ENCODE measurements around the gene MTIF2. TPM values are rescaled to one million over a fixed set of nuclear protein-coding genes. Genes with fewer than 3 reads are reported as not detected.
A peak's percentile ranks its signal among the peaks of the same experiment; 100 is the strongest.
"Not testable (repeated sequence)": the region's sequence is repeated elsewhere in the genome, so short reads cannot be mapped to it uniquely, and the experiment has no call there.

MTIF2 gene
- polyA plus RNA-seq, 4 donors, result 20.0 to 36.2 (median 33.1) TPM

DNA sequence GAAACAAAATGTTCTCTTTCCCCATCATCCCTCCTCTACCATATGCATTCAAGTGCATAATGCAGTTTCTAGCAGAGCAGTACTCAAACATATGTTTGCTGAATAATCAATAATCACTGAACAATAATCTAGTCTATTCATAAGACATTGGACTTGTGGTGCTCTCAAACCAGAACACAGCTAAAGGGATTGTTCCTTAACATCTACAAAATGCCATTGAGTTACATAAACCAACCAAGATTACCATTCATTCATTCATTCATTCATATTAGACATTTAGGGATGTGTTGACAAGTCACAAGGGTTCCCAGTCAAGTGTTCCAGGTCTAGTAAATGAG lies 40.8 kb downstream of the MTIF2 start:
- H3K27ac ChIP-seq (ENCODE audit: low read depth in 1 of 3, low read length in 2 of 3), result peak overlapping the region in 1 of 3 donors; percentile 61
- FAIRE-seq, result no peak
- H3K9me3 ChIP-seq (ENCODE audit: control insufficient read depth in 2 of 2, insufficient read depth in 1 of 2, low read depth in 1 of 2, low read length in 1 of 2), result no peaks in the 10 kb centered on the region
- H3K4me3 ChIP-seq (ENCODE audit: low read depth in 1 of 3, low read length in 3 of 3), result no peak overlapping the region
- peaks cover 0 to 5% (median 3%) of the 10 kb centered on the region in 3 donors for H3K4me1 ChIP-seq (ENCODE audit: control insufficient read depth in 3 of 3, insufficient read depth in 2 of 3, low read depth in 1 of 3, low read length in 2 of 3)
- DNase-seq, result no peak
- H3K27me3 ChIP-seq (ENCODE audit: control insufficient read depth in 3 of 3, insufficient read depth in 3 of 3, low read length in 3 of 3), result no peaks in the 10 kb centered on the region
- peaks cover 0 to 14% (median 0%) of the 10 kb centered on the region in 3 donors for H3K36me3 ChIP-seq (ENCODE audit: control insufficient read depth in 3 of 3, insufficient read depth in 2 of 3, low read depth in 1 of 3, low read length in 3 of 3)

DNA sequence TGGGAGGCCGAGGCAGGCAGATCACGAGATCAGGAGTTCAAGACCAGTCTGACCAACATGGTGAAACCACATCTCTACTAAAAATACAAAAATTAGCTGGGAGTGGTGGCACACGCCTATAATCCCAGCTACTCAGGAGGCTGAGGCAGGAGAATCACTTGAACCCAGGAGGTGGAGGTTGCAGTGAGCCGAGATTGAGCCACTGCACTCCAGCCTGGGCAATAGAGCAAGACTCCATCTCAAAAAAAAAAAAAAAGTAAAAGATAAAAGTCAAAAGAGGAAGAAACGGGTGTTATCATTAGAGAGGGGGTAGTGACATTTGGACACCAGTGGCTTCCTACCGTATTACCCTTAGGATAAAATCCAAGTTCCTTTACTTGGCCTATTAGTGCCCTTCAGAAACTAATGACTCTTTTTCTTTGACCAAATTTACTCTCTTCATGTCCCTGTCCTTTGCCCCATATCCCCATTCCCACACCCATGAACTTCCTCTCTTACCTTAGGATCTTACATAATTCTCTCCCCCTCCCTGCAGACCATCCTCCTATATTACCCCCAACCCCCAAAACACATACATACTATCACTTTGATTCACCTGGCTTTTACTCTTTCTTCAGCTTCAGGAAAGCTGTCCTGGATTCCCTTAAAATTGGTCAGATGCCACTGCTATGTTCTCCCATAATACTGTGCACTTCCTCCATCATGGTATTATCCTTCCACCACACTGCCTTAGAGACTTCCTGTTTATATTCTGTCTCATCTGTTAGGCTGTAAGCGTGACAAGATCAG lies 41.4 kb downstream of the MTIF2 start:
- peak in 1 of 2 donors; percentile 24 for DNase-seq
- Histone ChIP-seq H3K36me3 (ENCODE audit: control insufficient read depth in 3 of 3, insufficient read depth in 2 of 3, low read depth in 1 of 3, low read length in 3 of 3) (peaks cover 0 to 14% (median 0%) of the 10 kb centered on the region in 3 donors), H3K27ac (ENCODE audit: low read depth in 1 of 3, low read length in 2 of 3) (peak overlapping the region in 1 of 3 donors; percentile 33)
- not testable (repeated sequence) for FAIRE-seq; H3K4me1 ChIP-seq (ENCODE audit: control insufficient read depth in 3 of 3, insufficient read depth in 2 of 3, low read depth in 1 of 3, low read length in 2 of 3); H3K9me3 ChIP-seq (ENCODE audit: control insufficient read depth in 2 of 2, insufficient read depth in 1 of 2, low read depth in 1 of 2, low read length in 1 of 2); H3K4me3 ChIP-seq (ENCODE audit: low read depth in 1 of 3, low read length in 3 of 3); H3K27me3 ChIP-seq (ENCODE audit: control insufficient read depth in 3 of 3, insufficient read depth in 3 of 3, low read length in 3 of 3)
- WGBS, 3 donors, result 74 to 82% (median 78%) methylated on average over 6 to 7 of the region's 7 CpGs

DNA sequence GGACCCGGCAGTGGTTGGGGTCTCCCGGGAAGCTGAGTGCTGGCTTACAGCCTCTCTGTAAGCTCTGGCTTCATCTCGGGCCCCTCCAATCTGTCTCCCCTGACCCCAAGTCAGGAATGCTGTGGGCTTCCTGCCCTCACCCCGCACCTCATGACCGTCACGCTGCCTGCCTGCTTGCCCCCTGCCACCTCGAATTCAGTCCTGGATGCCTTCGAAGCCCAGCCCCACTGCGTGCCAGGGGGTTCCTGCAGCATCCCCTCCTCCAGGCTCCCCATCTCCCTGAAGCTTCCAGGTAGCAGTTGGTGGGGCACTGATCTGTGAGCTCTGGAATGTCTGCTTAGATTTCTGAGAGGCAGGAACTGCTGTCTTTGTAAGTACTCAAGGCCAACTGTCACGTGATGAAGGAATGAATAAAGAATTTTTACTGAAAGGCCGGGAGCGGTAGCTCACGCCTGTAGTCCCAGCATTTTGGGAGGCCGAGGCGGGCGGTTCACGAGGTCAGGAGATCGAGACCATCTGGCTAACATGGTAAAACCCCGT lies 43.5 kb downstream of the MTIF2 start:
- Histone ChIP-seq H3K4me3 (ENCODE audit: low read depth in 1 of 3, low read length in 3 of 3) (no peak overlapping the region), H3K4me1 (ENCODE audit: control insufficient read depth in 3 of 3, insufficient read depth in 2 of 3, low read depth in 1 of 3, low read length in 2 of 3) (peaks cover 3 to 4% (median 4%) of the 10 kb centered on the region in 3 donors), H3K9me3 (ENCODE audit: control insufficient read depth in 2 of 2, insufficient read depth in 1 of 2, low read depth in 1 of 2, low read length in 1 of 2) (no peaks in the 10 kb centered on the region), H3K36me3 (ENCODE audit: control insufficient read depth in 3 of 3, insufficient read depth in 2 of 3, low read depth in 1 of 3, low read length in 3 of 3) (peaks cover 0 to 14% (median 0%) of the 10 kb centered on the region in 3 donors), H3K27me3 (ENCODE audit: control insufficient read depth in 3 of 3, insufficient read depth in 3 of 3, low read length in 3 of 3) (no peaks in the 10 kb centered on the region), H3K27ac (ENCODE audit: low read depth in 1 of 3, low read length in 2 of 3) (no peak overlapping the region)
- FAIRE-seq, result no peak
- DNase-seq, result no peak
- 83 to 91% (median 90%) methylated on average over 19 of the region's 19 CpGs for WGBS, 3 donors

DNA sequence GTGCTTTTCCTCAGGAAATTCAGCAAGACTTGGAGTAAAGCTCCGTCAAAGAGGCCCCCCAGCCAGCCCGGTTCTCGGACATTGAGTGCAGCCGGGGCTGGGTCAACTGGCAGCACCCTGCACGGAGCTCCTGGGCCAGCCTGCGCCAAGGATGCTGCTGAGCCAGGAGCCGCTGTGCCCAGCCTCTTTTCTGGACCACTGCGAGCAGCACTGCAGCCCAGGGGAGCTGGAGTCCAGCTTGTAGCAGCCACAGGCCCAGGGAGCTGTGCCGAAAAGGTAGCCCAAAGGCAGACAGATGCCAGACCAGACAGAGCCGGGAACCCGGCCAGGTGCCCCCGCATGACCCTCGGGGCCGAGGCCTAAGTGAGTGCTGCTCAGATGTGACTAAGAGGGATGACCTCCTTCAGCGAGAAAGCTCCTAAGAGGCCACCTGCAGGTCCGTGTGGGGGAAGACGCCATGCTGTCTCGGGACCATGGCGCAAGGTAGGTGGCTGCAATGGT lies 44.2 kb downstream of the MTIF2 start:
- 82 to 87% (median 85%) methylated on average over 16 to 19 of the region's 19 CpGs for WGBS, 3 donors
- Histone ChIP-seq H3K36me3 (ENCODE audit: control insufficient read depth in 3 of 3, insufficient read depth in 2 of 3, low read depth in 1 of 3, low read length in 3 of 3) (peaks cover 0 to 14% (median 0%) of the 10 kb centered on the region in 3 donors), H3K4me1 (ENCODE audit: control insufficient read depth in 3 of 3, insufficient read depth in 2 of 3, low read depth in 1 of 3, low read length in 2 of 3) (peaks cover 3 to 4% (median 3%) of the 10 kb centered on the region in 3 donors), H3K4me3 (ENCODE audit: low read depth in 1 of 3, low read length in 3 of 3) (no peak overlapping the region), H3K27ac (ENCODE audit: low read depth in 1 of 3, low read length in 2 of 3) (no peak overlapping the region), H3K9me3 (ENCODE audit: control insufficient read depth in 2 of 2, insufficient read depth in 1 of 2, low read depth in 1 of 2, low read length in 1 of 2) (no peaks in the 10 kb centered on the region), H3K27me3 (ENCODE audit: control insufficient read depth in 3 of 3, insufficient read depth in 3 of 3, low read length in 3 of 3) (no peaks in the 10 kb centered on the region)
- DNase-seq (no peak), FAIRE-seq (no peak)

DNA sequence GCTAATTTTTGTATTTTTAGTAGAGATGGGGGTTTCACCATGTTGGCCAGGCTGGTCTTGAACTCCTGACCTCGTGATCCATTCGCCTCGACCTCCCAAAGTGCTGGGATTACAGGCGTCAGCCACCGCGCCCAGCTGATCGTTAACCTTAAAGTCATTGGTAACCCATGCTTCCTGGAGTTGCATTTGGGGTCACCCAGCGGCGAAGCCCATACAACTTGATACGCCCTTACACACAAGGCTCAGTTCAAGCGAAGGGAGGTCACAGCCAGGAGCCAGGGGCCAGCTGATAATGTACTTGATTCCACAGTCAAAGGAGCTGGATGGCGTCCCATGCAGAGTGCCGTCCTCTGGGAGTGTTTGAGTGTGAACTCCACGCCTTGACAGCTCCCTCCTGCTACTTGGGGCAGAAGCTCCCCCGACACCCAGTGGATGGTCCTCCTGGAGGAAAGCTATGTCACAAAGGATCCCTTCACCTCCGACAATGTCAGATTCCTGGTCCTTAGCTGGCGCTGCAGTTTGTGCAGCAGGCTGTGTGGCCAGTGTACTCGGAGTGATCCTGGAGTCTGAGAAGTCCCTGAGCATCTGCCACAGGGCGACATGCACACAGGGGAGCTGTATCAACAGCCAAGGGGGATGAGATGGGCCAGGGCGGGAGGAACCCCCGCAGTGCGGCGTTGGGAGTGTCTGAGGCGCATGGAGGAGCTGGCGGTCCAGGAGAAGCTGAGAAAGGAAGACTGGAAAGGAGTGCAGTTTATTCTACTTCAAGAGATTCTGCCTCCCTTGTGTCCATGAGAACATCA lies 44.9 kb downstream of the MTIF2 start:
- DNase-seq (peak in 1 of 2 donors; percentile 15), FAIRE-seq (no peak)
- H3K4me1 ChIP-seq (ENCODE audit: control insufficient read depth in 3 of 3, insufficient read depth in 2 of 3, low read depth in 1 of 3, low read length in 2 of 3), result peaks cover 0 to 4% (median 3%) of the 10 kb centered on the region in 3 donors
- H3K9me3 ChIP-seq (ENCODE audit: control insufficient read depth in 2 of 2, insufficient read depth in 1 of 2, low read depth in 1 of 2, low read length in 1 of 2), result no peaks in the 10 kb centered on the region
- peak overlapping the region in 2 of 3 donors; percentile 59 to 90 for H3K4me3 ChIP-seq (ENCODE audit: low read depth in 1 of 3, low read length in 3 of 3)
- H3K27ac ChIP-seq (ENCODE audit: low read depth in 1 of 3, low read length in 2 of 3), result peak overlapping the region in 1 of 3 donors; percentile 99
- H3K27me3 ChIP-seq (ENCODE audit: control insufficient read depth in 3 of 3, insufficient read depth in 3 of 3, low read length in 3 of 3), result no peaks in the 10 kb centered on the region
- 82 to 85% (median 84%) methylated on average over 25 of the region's 25 CpGs for whole genome bisulfite sequencing, 3 donors
- H3K36me3 ChIP-seq (ENCODE audit: control insufficient read depth in 3 of 3, insufficient read depth in 2 of 3, low read depth in 1 of 3, low read length in 3 of 3), result peaks cover 0 to 14% (median 0%) of the 10 kb centered on the region in 3 donors

DNA sequence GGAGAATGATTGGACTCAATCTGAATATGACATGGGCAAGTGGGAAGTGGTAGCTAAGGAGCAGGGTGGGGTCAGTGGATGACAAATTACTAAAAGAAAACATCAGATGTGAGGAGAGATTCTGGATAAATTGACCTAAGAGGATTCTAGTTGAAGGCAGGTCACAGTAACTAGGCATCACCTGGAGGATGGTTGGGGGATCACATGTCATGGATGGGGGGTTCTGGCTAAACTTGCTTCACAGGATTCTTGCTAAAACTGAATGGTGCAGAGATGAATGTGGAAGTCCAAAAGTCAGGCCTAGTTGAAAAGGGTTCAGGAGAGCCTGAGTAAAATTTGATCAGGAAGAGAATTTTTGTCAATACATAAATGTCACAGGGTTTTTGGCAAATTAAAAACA lies 55.2 kb downstream of the MTIF2 start:
- no peak for DNase-seq
- FAIRE-seq, result no peak
- Histone ChIP-seq H3K27ac (ENCODE audit: low read depth in 1 of 3, low read length in 2 of 3) (no peak overlapping the region), H3K9me3 (ENCODE audit: control insufficient read depth in 2 of 2, insufficient read depth in 1 of 2, low read depth in 1 of 2, low read length in 1 of 2) (no peaks in the 10 kb centered on the region), H3K36me3 (ENCODE audit: control insufficient read depth in 3 of 3, insufficient read depth in 2 of 3, low read depth in 1 of 3, low read length in 3 of 3) (peaks cover 0 to 3% (median 0%) of the 10 kb centered on the region in 3 donors), H3K27me3 (ENCODE audit: control insufficient read depth in 3 of 3, insufficient read depth in 3 of 3, low read length in 3 of 3) (no peaks in the 10 kb centered on the region), H3K4me3 (ENCODE audit: low read depth in 1 of 3, low read length in 3 of 3) (no peak overlapping the region), H3K4me1 (ENCODE audit: control insufficient read depth in 3 of 3, insufficient read depth in 2 of 3, low read depth in 1 of 3, low read length in 2 of 3) (no peaks in the 10 kb centered on the region)

DNA sequence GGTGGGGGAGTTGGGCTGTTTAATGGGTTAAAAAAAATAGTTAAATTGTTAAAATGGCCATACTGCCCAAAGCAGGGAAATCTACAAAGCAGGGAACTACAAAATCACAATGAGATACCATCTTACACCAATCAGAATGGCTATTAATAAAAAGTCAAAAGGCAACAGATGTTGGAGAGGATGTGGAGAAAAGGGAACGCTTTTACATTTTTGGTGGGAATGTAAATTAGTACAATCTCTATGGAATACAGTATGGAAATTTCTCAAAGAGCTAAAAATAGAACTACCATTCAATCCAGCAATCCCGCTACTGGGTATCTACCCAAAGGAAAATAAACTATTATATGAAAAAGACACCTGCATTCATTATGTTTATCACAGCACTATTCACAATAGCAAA lies 64.1 kb downstream of the MTIF2 start:
- H3K4me1 ChIP-seq (ENCODE audit: control insufficient read depth in 3 of 3, insufficient read depth in 2 of 3, low read depth in 1 of 3, low read length in 2 of 3), result no peaks in the 10 kb centered on the region
- 95 to 100% (median 97%) methylated on average over 2 of the region's 2 CpGs for WGBS, 3 donors
- H3K9me3 ChIP-seq (ENCODE audit: control insufficient read depth in 2 of 2, insufficient read depth in 1 of 2, low read depth in 1 of 2, low read length in 1 of 2), result peaks cover 0 to 8% of the 10 kb centered on the region in 2 donors
- no peak for FAIRE-seq
- no peaks in the 10 kb centered on the region for H3K27me3 ChIP-seq (ENCODE audit: control insufficient read depth in 3 of 3, insufficient read depth in 3 of 3, low read length in 3 of 3)
- no peak overlapping the region for H3K27ac ChIP-seq (ENCODE audit: low read depth in 1 of 3, low read length in 2 of 3)
- no peak for DNase-seq
- H3K4me3 ChIP-seq (ENCODE audit: low read depth in 1 of 3, low read length in 3 of 3), result no peak overlapping the region
- H3K36me3 ChIP-seq (ENCODE audit: control insufficient read depth in 3 of 3, insufficient read depth in 2 of 3, low read depth in 1 of 3, low read length in 3 of 3), result peaks cover 0 to 4% (median 0%) of the 10 kb centered on the region in 3 donors

DNA sequence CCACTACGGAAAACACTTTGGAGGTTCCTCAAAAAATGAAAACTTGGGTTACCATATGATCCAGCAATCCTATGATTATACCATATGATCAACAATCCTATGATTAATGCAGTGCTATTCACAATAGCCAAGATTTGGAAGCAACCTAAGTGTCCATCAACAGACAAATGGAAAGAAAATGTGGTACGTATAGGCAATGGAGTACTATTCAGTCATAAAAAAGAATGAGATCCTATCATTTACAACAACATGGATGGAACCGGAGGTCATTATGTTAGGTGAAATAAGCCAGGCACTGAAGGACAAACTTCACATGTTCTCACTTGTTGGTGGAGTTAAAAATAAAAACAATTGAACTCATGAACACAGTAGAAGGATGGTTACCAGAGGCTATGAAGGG lies 64.5 kb downstream of the MTIF2 start:
- H3K36me3 ChIP-seq (ENCODE audit: control insufficient read depth in 3 of 3, insufficient read depth in 2 of 3, low read depth in 1 of 3, low read length in 3 of 3), result peaks cover 0 to 4% (median 0%) of the 10 kb centered on the region in 3 donors
- H3K4me1 ChIP-seq (ENCODE audit: control insufficient read depth in 3 of 3, insufficient read depth in 2 of 3, low read depth in 1 of 3, low read length in 2 of 3), result no peaks in the 10 kb centered on the region
- DNase-seq (no peak), FAIRE-seq (no peak)
- WGBS, 3 donors, result 96 to 99% (median 99%) methylated on average over 3 of the region's 3 CpGs
- H3K4me3 ChIP-seq (ENCODE audit: low read depth in 1 of 3, low read length in 3 of 3), result no peak overlapping the region
- peaks cover 0 to 11% of the 10 kb centered on the region in 2 donors for H3K9me3 ChIP-seq (ENCODE audit: control insufficient read depth in 2 of 2, insufficient read depth in 1 of 2, low read depth in 1 of 2, low read length in 1 of 2)
- H3K27ac ChIP-seq (ENCODE audit: low read depth in 1 of 3, low read length in 2 of 3), result no peak overlapping the region
- no peaks in the 10 kb centered on the region for H3K27me3 ChIP-seq (ENCODE audit: control insufficient read depth in 3 of 3, insufficient read depth in 3 of 3, low read length in 3 of 3)
